ENCODE data around the gene GLYATL1B.
"Not testable (repeated sequence)": the region's sequence is repeated elsewhere in the genome, so short reads cannot be mapped to it uniquely, and the experiment has no call there.

The GLYATL1B gene

DNA sequence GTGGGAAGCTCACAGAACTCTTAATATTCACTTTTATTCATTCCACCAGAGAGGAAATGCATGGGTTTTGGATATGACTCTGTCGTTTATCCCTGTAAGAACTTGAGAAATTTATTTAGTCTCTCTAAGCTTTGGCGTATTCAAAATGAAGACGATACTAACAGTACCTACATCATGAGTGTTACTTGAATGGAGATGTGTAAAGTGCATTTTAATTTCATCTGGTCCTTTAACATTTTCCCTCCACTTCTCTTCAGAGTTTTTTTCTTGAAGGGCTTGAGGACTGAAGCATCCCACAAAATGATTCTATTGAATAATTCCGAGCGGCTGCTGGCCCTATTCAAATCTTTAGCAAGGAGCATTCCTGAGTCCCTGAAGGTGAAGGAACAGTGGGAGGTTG is at the start of gene GLYATL1B:
Gene GLYATL1B (plus strand): TSS at position 301 of the 400 bp plus-strand sequence. CDS start 0 bp downstream, at position 301.
- not testable (repeated sequence) for DNase-seq

- DNase-seq = not testable (repeated sequence)
These were observed 49.6 kb upstream of the GLYATL1B start for GRCh38 chr11:59036542-59036941.

DNA sequence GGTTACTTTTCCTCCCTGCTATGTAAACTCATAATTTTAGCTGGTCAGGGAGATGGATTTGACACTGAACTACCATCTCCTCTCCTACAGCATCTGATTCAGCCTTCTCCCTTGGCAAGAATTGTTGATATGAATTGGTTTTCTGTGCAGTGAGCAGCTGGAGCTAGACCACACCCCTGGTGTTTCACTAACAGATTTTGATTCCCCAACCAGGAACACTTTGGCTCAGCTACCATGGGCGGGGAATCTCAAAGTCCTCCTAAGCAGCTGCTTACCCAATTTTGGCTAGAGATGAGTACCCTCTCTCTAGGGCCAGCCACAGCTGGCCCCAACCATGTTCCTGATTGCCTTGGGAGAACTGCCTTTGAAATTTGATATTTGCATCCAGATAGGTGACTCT is 48.7 kb upstream of the GLYATL1B start:
- not testable (repeated sequence) for DNase-seq

DNA sequence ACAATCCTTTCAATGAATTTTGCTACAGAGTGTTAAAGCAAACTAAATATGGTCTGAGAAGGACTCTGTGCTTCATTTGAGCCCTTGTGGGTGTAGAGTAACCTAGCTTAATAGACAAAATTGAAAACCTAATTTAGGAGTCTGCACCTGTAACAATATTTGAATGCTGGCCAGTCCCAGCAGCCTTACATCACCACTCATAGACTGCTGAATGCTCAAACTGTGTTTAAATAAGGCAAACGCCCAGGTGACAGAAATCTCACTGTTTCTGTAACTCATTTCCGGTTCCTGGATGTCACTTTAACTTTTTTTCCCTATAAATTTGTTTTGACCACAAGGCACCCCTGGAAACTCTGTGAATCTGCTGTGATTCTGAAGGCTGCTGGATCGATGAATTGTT is 45.5 kb upstream of the GLYATL1B start:
- DNase-seq = no peak

DNA sequence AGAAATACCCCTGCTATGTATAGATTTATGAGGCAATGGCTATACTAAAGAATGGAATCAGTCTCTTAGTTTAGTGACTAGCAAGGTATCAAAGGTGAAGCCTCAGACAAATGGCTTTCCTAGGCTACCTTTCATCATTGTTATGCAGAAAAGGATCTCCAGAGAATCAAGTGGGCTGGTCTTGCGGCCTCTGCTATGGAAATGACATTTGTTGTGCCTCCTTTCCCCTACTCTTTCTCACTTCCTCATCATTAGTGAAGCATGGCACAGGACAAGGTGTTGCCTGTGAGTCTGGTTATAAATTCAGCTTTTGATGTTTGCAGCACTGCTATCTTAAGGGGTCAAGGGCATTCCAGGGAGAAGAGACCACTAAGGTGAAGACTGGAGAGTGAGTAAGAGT is 34.7 kb upstream of the GLYATL1B start:
- not testable (repeated sequence) for DNase-seq

GRCh38 chr11:59052355-59052754 is 33.8 kb upstream of the GLYATL1B start:
- DNase-seq = not testable (repeated sequence)

- DNase-seq = no peak
These were observed 32.7 kb upstream of the GLYATL1B start for GRCh38 chr11:59053387-59053786.

GRCh38 chr11:59058120-59059033 is 27.7 kb upstream of the GLYATL1B start:
- peak; percentile 65 for DNase-seq

GRCh38 chr11:59060096-59060495 is 26.0 kb upstream of the GLYATL1B start:
- DNase-seq = not testable (repeated sequence)

- no peak for DNase-seq
These were observed 23.2 kb upstream of the GLYATL1B start for GRCh38 chr11:59062602-59063529.

GRCh38 chr11:59063996-59064727 is 21.9 kb upstream of the GLYATL1B start:
- not testable (repeated sequence) for DNase-seq

DNA sequence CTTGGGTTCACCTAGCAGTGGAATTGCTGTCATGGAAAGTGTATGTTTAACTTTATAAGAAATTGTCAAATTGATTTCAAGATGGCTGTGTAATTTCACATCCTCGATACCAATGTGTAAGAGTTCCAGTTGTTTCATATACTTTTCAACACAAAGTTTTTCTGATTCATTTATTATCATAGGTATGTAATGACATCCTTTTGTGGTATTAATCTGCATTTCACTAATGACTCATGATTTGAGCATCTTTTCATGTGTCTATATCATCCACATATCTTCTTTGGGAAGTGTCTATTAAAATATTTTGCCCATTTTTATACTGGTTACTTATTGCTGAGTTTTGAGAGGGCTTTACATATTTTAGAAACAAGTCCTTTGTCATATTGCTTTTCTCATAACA is 17.0 kb upstream of the GLYATL1B start:
- DNase-seq = no peak

GRCh38 chr11:59076876-59077571 is 9.1 kb upstream of the GLYATL1B start:
- DNase-seq = no peak

DNA sequence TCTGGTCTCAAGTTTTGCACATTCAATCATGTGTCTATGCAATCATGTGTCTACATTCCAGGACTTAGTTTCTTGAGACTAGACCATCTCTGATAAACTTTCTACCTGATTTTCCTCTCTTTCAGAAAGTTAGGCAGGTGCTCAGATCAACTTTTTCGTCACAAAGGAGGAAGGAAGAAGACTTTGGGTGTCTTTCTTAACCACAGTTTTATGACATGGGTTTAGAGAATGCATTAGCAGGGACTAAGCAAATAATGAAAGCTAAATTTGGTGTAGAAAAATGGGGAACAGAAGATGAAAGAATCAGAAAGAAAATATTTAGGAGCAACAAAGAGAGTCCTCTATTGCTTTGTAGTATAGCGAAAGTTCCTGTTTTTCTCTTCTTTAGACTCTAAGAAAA is 7.7 kb upstream of the GLYATL1B start:
- no peak for DNase-seq

DNA sequence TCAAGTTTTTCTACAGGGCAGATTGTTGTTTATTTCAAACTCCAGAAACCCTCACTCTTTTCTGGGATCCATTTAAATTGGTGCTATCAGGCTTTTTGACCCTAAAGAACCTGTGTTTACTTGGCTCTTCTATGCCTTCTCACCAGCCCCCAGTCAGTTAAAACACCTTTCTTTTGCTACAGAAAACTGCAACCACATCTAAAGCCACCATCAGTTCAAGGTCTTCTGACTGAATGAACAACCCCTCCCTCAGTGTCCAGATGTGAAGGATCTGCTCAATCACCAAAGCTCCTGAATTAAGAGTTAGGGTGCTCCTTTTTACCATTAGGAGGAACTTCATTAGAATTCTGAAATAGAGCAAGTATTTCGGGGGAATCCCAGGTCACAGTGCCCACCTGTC is 7.0 kb upstream of the GLYATL1B start:
- no peak for DNase-seq

DNA sequence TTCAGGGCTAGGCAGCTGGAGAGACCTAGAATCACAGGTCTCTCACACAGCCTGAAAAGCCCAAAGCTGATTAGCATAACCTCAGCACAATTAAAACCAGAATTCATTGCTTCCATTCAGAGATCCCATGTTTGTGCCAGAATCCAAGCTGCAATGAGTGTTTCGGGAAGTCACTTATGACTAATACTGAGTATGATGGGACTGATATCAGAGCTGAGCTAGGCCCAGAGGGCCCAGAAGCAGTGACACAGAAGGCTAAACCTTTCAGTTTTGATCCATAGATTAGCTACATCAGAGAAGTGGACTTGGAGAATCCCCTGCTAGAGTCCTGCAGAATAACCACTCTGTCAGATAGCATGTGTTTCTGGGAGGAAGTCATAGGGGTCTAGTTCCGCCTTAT is 5.7 kb upstream of the GLYATL1B start:
- DNase-seq = not testable (repeated sequence)

GRCh38 chr11:59081430-59082020 is 4.6 kb upstream of the GLYATL1B start:
- not testable (repeated sequence) for DNase-seq

GRCh38 chr11:59088162-59088561 is 2.1 kb downstream of the GLYATL1B start:
- no peak for DNase-seq

- DNase-seq = not testable (repeated sequence)
These were observed 7.5 kb downstream of the GLYATL1B start for GRCh38 chr11:59093576-59093975.

- DNase-seq = not testable (repeated sequence)
These were observed 9.1 kb downstream of the GLYATL1B start for GRCh38 chr11:59095225-59095624.

- not testable (repeated sequence) for DNase-seq
These were observed 10.0 kb downstream of the GLYATL1B start for GRCh38 chr11:59095972-59096575.

Measured in NCI-H526 treated with DMSO at 0.1 percent for 48 hours (cell line).